Neural cell (in vitro differentiated cells): ENCODE results near the gene CRTAC1.

Experiments used
- EP300 ChIP-seq: fragments of 450-650 bp; conservative IDR thresholded peaks from 2 replicates; pipeline ENCODE4 v1.6.1; 2014; ENCODE audit warnings: antibody characterized with exemption, mild to moderate bottlenecking, moderate library complexity; ENCODE audit not compliant: poor library complexity, severe bottlenecking
- EZH2 ChIP-seq: fragments of 200-600, 300-800 bp; shearing (Covaris generic), sonication (generic); IDR thresholded peaks from 2 replicates; pipeline ENCODE4 v1.6.1; 2014; ENCODE audit warnings: antibody characterized with exemption, low read length, borderline replicate concordance, mild to moderate bottlenecking; ENCODE audit not compliant: insufficient read depth, poor library complexity, severe bottlenecking
- MXI1 ChIP-seq: fragments of 450-650 bp; conservative IDR thresholded peaks from 2 replicates; pipeline ENCODE4 v1.6.1; 2014; ENCODE audit warnings: antibody characterized with exemption, mild to moderate bottlenecking; ENCODE audit not compliant: poor library complexity, severe bottlenecking
- POLR2AphosphoS5 ChIP-seq: IDR thresholded peaks from 2 replicates; pipeline ENCODE4 v1.6.1; 2012
- RAD21 ChIP-seq: fragments of 450-650 bp; conservative IDR thresholded peaks from 2 replicates; pipeline ENCODE4 v1.6.1; 2014; ENCODE audit warnings: antibody characterized with exemption, mild to moderate bottlenecking, moderate library complexity
- SMC3 ChIP-seq: fragments of 450-650 bp; conservative IDR thresholded peaks from 2 replicates; pipeline ENCODE4 v1.6.1; 2014; ENCODE audit warnings: antibody characterized with exemption, mild to moderate bottlenecking, moderate library complexity; ENCODE audit not compliant: poor library complexity
- TAF1 ChIP-seq: IDR thresholded peaks from 2 replicates; pipeline ENCODE4 v1.6.1; 2012; ENCODE audit warnings: low read depth
- TF ChIP-seq, protein P1 (sequence below): fragments of 450-650 bp; IDR thresholded peaks from 2 replicates; pipeline ENCODE4 v1.5.1; 2014; ENCODE audit warnings: antibody characterized with exemption, mild to moderate bottlenecking, moderate library complexity; ENCODE audit not compliant: poor library complexity, severe bottlenecking
- TF ChIP-seq, protein P2 (sequence below): IDR thresholded peaks from 2 replicates; pipeline ENCODE4 v1.6.1; 2012; ENCODE audit warnings: borderline replicate concordance

DNA sequence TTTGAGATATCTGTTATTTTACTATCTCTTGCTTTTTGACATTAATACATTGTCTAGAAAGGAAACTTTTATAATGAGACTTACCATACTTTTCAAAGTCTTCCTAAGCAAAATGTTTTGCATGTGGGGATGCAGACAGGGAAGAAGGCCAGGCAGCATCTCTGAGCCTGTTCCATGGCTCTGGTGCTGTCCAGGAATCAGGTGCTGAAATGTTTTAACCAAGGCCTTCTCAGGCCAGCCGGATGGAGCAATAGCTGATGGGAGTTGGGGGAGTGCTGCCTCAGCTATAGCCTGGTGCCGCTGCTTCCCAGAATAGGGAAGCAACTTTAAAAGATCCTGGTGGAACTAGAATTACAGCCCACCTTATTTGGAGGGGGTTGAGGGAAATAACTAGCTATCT is 38.5 kb downstream of the CRTAC1 start:
- TF ChIP-seq POLR2AphosphoS5 (no peak), EZH2 (no peak), MXI1 (no peak), SMC3 (no peak), EP300 (no peak), TAF1 (no peak), RAD21 (no peak)
- TF ChIP-seq, protein P1, sequence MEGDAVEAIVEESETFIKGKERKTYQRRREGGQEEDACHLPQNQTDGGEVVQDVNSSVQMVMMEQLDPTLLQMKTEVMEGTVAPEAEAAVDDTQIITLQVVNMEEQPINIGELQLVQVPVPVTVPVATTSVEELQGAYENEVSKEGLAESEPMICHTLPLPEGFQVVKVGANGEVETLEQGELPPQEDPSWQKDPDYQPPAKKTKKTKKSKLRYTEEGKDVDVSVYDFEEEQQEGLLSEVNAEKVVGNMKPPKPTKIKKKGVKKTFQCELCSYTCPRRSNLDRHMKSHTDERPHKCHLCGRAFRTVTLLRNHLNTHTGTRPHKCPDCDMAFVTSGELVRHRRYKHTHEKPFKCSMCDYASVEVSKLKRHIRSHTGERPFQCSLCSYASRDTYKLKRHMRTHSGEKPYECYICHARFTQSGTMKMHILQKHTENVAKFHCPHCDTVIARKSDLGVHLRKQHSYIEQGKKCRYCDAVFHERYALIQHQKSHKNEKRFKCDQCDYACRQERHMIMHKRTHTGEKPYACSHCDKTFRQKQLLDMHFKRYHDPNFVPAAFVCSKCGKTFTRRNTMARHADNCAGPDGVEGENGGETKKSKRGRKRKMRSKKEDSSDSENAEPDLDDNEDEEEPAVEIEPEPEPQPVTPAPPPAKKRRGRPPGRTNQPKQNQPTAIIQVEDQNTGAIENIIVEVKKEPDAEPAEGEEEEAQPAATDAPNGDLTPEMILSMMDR = no peak
- TF ChIP-seq, protein P2, sequence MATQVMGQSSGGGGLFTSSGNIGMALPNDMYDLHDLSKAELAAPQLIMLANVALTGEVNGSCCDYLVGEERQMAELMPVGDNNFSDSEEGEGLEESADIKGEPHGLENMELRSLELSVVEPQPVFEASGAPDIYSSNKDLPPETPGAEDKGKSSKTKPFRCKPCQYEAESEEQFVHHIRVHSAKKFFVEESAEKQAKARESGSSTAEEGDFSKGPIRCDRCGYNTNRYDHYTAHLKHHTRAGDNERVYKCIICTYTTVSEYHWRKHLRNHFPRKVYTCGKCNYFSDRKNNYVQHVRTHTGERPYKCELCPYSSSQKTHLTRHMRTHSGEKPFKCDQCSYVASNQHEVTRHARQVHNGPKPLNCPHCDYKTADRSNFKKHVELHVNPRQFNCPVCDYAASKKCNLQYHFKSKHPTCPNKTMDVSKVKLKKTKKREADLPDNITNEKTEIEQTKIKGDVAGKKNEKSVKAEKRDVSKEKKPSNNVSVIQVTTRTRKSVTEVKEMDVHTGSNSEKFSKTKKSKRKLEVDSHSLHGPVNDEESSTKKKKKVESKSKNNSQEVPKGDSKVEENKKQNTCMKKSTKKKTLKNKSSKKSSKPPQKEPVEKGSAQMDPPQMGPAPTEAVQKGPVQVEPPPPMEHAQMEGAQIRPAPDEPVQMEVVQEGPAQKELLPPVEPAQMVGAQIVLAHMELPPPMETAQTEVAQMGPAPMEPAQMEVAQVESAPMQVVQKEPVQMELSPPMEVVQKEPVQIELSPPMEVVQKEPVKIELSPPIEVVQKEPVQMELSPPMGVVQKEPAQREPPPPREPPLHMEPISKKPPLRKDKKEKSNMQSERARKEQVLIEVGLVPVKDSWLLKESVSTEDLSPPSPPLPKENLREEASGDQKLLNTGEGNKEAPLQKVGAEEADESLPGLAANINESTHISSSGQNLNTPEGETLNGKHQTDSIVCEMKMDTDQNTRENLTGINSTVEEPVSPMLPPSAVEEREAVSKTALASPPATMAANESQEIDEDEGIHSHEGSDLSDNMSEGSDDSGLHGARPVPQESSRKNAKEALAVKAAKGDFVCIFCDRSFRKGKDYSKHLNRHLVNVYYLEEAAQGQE = peak; percentile 74
